ENCODE data around the gene ATXN1.
"Not testable (repeated sequence)": the region's sequence is repeated elsewhere in the genome, so short reads cannot be mapped to it uniquely, and the experiment has no call there.

ATXN1 gene

GRCh38 chr6:16635291-16635809 lies 125.9 kb downstream of the ATXN1 start:
- DNase-seq, result no peak

- DNase-seq, result no peak
These were observed 126.4 kb downstream of the ATXN1 start for GRCh38 chr6:16634855-16635254.

GRCh38 chr6:16633961-16634360 lies 127.3 kb downstream of the ATXN1 start:
- no peak for DNase-seq

GRCh38 chr6:16633465-16633864 lies 127.8 kb downstream of the ATXN1 start:
- DNase-seq, result no peak

GRCh38 chr6:16632101-16632500 lies 129.2 kb downstream of the ATXN1 start:
- no peak for DNase-seq

- no peak for DNase-seq
These were observed 131.1 kb downstream of the ATXN1 start for GRCh38 chr6:16630026-16630643.

- not testable (repeated sequence) for DNase-seq
These were observed 132.7 kb downstream of the ATXN1 start for GRCh38 chr6:16628580-16628979.

GRCh38 chr6:16626650-16627049 lies 134.6 kb downstream of the ATXN1 start:
- DNase-seq, result no peak

GRCh38 chr6:16625291-16626265 lies 135.7 kb downstream of the ATXN1 start:
- no peak for DNase-seq

- no peak for DNase-seq
These were observed 136.5 kb downstream of the ATXN1 start for GRCh38 chr6:16624636-16625290.

- DNase-seq, result no peak
These were observed 137.5 kb downstream of the ATXN1 start for GRCh38 chr6:16623731-16624130.

- no peak for DNase-seq
These were observed 138.1 kb downstream of the ATXN1 start for GRCh38 chr6:16623029-16623653.

- no peak for DNase-seq
These were observed 139.1 kb downstream of the ATXN1 start for GRCh38 chr6:16622193-16622592.

- no peak for DNase-seq
These were observed 140.3 kb downstream of the ATXN1 start for GRCh38 chr6:16621002-16621401.

GRCh38 chr6:16619777-16620176 lies 141.5 kb downstream of the ATXN1 start:
- DNase-seq, result no peak

- no peak for DNase-seq
These were observed 142.3 kb downstream of the ATXN1 start for GRCh38 chr6:16618962-16619361.

- not testable (repeated sequence) for DNase-seq
These were observed 146.0 kb downstream of the ATXN1 start for GRCh38 chr6:16615215-16615614.

GRCh38 chr6:16614143-16614542 lies 147.1 kb downstream of the ATXN1 start:
- not testable (repeated sequence) for DNase-seq

- DNase-seq, result not testable (repeated sequence)
These were observed 147.8 kb downstream of the ATXN1 start for GRCh38 chr6:16613504-16613903.

- DNase-seq, result no peak
These were observed 152.8 kb downstream of the ATXN1 start for GRCh38 chr6:16608444-16608843.

- DNase-seq, result no peak
These were observed 159.2 kb downstream of the ATXN1 start for GRCh38 chr6:16602035-16602434.

- no peak for DNase-seq
These were observed 160.6 kb downstream of the ATXN1 start for GRCh38 chr6:16600701-16601100.

GRCh38 chr6:16600026-16600425 lies 161.2 kb downstream of the ATXN1 start:
- no peak for DNase-seq
